Esophagus muscularis mucosa (tissue), 4 donors: ENCODE data around the gene RAB44.

Experiments
- EP300 ChIP-seq: sonication (generic); formaldehyde crosslinking; IDR thresholded peaks from one replicate; pipeline ENCODE4 v1.6.1; 2017; ENCODE audit warnings: antibody characterized with exemption
- POLR2A ChIP-seq: fragments of 450-650 bp; IDR thresholded peaks from one replicate; pipeline ENCODE4 v1.6.1; 2017; ENCODE audit warnings: antibody characterized with exemption, moderate library complexity, mild to moderate bottlenecking, low read depth
- POLR2AphosphoS5 ChIP-seq, 2 donors: sonication (generic); formaldehyde crosslinking; IDR thresholded peaks; one replicate each; pipeline ENCODE4 v1.6.1; 2017; ENCODE audit warnings: antibody characterized with exemption in 2 of 2
- TF ChIP-seq, protein P1 (sequence below), 3 experiments: fragments of 200-600 bp in 2 of 3; fragments of 450-650 bp in 1 of 3; sonication (generic) in 2 of 3; IDR thresholded peaks; one replicate each; pipeline ENCODE4 v1.5.1; 2017 to 2019; ENCODE audit warnings: antibody characterized with exemption in 3 of 3, mild to moderate bottlenecking in 2 of 3, moderate library complexity in 1 of 3

DNA sequence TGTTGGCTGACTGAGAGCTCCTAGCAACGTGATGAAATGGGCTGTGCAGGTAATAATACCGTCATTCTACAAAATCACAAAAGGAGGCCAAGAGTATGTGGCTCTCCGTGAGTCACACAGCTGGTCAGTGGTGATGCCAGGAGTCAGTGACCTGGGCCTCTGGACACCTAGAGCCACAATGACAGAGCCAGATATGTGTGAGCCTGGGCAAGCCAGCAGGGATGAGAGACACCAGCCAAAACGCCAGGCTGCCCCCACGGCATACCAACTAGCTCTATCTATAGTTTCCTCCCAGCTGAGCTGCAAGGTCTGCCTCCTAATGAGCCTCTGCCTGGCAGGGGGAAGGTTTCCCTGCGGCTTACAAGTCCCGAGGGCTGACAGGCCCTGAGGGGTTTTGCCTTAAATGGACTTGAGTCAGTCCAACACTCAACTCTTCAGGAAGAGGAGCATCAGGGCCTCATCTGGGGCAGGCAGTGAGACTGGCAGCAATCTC is 71.6 kb downstream of the RAB44 start:
- TF ChIP-seq EP300, result no peak
- no peak for TF ChIP-seq POLR2AphosphoS5 (IDR thresholded peaks at IDR 0.05)
- TF ChIP-seq POLR2A, result no peak
- TF ChIP-seq, protein P1, sequence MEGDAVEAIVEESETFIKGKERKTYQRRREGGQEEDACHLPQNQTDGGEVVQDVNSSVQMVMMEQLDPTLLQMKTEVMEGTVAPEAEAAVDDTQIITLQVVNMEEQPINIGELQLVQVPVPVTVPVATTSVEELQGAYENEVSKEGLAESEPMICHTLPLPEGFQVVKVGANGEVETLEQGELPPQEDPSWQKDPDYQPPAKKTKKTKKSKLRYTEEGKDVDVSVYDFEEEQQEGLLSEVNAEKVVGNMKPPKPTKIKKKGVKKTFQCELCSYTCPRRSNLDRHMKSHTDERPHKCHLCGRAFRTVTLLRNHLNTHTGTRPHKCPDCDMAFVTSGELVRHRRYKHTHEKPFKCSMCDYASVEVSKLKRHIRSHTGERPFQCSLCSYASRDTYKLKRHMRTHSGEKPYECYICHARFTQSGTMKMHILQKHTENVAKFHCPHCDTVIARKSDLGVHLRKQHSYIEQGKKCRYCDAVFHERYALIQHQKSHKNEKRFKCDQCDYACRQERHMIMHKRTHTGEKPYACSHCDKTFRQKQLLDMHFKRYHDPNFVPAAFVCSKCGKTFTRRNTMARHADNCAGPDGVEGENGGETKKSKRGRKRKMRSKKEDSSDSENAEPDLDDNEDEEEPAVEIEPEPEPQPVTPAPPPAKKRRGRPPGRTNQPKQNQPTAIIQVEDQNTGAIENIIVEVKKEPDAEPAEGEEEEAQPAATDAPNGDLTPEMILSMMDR (IDR thresholded peaks at IDR 0.05), result no peak
